ENCODE data around the gene CSTF1.

The CSTF1 gene

DNA sequence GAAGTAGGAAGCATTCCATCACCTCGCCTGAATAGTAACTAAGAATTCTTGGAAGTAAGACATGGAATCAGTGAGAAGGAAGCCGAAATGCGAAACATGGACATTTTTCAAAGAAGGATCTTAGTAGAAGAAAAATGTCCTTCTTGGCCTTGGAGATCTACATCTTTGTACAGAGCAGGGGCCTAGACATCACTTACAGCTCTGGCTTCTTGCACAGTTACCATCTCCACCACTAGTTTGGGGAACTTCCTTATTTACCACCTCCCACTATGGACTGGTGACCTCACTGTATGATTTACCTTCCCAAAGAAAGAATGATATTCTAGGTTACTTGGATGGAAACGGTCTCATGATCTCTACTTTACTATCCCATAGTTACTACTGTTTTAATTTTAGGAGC lies 35.4 kb downstream of the CSTF1 start:
- no peak for DNase-seq
- no peaks in the 10 kb centered on the region for H3K9me3 Mint-ChIP-seq
- no peaks in the 10 kb centered on the region for H3K36me3 Mint-ChIP-seq (ENCODE audit: low read depth)
- H3K27me3 Mint-ChIP-seq (ENCODE audit: low read depth, poor library complexity), result peaks cover 37% of the 10 kb centered on the region
- no peak overlapping the region for H3K27ac Mint-ChIP-seq
- no peaks in the 10 kb centered on the region for H3K4me1 Mint-ChIP-seq
- H3K4me3 Mint-ChIP-seq, result no peak overlapping the region
- TF ChIP-seq, protein P1, sequence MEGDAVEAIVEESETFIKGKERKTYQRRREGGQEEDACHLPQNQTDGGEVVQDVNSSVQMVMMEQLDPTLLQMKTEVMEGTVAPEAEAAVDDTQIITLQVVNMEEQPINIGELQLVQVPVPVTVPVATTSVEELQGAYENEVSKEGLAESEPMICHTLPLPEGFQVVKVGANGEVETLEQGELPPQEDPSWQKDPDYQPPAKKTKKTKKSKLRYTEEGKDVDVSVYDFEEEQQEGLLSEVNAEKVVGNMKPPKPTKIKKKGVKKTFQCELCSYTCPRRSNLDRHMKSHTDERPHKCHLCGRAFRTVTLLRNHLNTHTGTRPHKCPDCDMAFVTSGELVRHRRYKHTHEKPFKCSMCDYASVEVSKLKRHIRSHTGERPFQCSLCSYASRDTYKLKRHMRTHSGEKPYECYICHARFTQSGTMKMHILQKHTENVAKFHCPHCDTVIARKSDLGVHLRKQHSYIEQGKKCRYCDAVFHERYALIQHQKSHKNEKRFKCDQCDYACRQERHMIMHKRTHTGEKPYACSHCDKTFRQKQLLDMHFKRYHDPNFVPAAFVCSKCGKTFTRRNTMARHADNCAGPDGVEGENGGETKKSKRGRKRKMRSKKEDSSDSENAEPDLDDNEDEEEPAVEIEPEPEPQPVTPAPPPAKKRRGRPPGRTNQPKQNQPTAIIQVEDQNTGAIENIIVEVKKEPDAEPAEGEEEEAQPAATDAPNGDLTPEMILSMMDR (IDR thresholded peaks at IDR 0.05), result no peak

DNA sequence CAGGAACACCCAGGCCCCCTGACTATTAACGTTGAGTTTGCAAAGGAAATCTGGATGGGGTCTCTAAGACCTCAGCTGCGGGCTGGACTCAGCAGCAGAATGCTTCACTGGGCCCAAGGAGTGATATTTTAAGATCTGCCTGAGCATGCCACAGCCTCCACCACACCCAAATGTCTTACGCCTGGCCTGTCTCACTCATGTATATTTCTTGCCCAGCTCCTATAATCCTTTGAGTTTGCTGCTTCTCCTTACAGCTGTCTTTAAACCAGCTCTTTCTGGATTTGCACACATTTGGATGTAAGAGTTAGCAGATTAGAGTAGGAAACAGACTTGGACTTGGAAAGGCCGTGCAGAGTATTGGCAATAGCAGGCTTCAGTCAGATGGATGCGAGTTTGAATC lies 36.0 kb downstream of the CSTF1 start:
- Mint-ChIP-seq H3K9me3 (no peaks in the 10 kb centered on the region), H3K36me3 (ENCODE audit: low read depth) (no peaks in the 10 kb centered on the region), H3K4me3 (no peak overlapping the region), H3K27ac (no peak overlapping the region), H3K4me1 (no peaks in the 10 kb centered on the region), H3K27me3 (ENCODE audit: low read depth, poor library complexity) (peaks cover 40% of the 10 kb centered on the region)
- DNase-seq, result no peak
- TF ChIP-seq, protein P1 (IDR thresholded peaks at IDR 0.05), result no peak

GRCh38 chr20:56428881-56429280 lies 36.4 kb downstream of the CSTF1 start:
- H3K9me3 Mint-ChIP-seq, result no peaks in the 10 kb centered on the region
- no peak overlapping the region for H3K4me3 Mint-ChIP-seq
- no peaks in the 10 kb centered on the region for H3K4me1 Mint-ChIP-seq
- H3K27me3 Mint-ChIP-seq (ENCODE audit: low read depth, poor library complexity), result peaks cover 40% of the 10 kb centered on the region
- no peak overlapping the region for H3K27ac Mint-ChIP-seq
- DNase-seq, result no peak
- TF ChIP-seq, protein P1 (IDR thresholded peaks at IDR 0.05), result no peak
- H3K36me3 Mint-ChIP-seq (ENCODE audit: low read depth), result no peaks in the 10 kb centered on the region

DNA sequence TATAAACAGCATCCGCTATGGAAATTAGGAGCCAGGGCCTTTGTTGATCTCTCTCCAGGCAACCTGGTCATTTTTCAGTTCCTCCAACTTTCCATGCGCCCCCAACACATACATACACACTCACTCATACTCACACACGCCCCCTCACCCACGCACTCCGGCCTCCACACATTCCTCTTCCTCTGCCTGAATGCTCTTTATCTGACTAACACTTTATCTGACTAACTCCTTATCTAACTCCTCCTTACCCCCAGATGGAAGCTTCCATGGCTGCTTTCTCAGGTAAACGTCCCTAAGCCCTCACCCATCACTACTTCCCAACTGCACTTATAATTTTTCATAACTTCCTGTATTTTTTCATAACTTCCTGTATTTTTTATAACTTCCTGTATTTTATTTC lies 37.1 kb downstream of the CSTF1 start:
- H3K36me3 Mint-ChIP-seq (ENCODE audit: low read depth), result no peaks in the 10 kb centered on the region
- H3K27me3 Mint-ChIP-seq (ENCODE audit: low read depth, poor library complexity), result peaks cover 44% of the 10 kb centered on the region
- TF ChIP-seq, protein P1 (IDR thresholded peaks at IDR 0.05), result no peak
- no peak overlapping the region for H3K27ac Mint-ChIP-seq
- no peaks in the 10 kb centered on the region for H3K4me1 Mint-ChIP-seq
- DNase-seq, result no peak
- H3K4me3 Mint-ChIP-seq, result no peak overlapping the region
- no peaks in the 10 kb centered on the region for H3K9me3 Mint-ChIP-seq

DNA sequence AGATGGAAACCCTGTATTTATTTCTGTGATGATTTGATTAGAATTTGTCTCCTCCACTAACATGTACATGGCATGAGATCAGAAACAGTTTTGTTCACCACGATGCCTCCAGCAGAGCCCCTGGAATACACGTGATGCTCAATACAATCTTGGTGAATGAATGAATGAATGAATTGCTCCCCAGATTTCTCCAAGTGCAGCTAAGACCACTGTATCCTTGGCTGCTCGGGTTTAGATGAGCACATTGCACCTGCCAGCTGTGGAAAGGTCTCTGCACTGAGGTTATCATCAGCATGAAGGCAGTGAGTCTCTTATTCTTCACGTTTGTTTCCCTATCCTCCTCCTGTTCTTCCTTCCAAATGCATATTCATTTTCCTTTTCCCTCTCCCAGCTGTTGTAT lies 37.5 kb downstream of the CSTF1 start:
- H3K27ac Mint-ChIP-seq, result no peak overlapping the region
- no peak for DNase-seq
- no peaks in the 10 kb centered on the region for H3K9me3 Mint-ChIP-seq
- no peaks in the 10 kb centered on the region for H3K4me1 Mint-ChIP-seq
- no peaks in the 10 kb centered on the region for H3K36me3 Mint-ChIP-seq (ENCODE audit: low read depth)
- TF ChIP-seq, protein P1 (IDR thresholded peaks at IDR 0.05), result no peak
- H3K4me3 Mint-ChIP-seq, result no peak overlapping the region
- peaks cover 42% of the 10 kb centered on the region for H3K27me3 Mint-ChIP-seq (ENCODE audit: low read depth, poor library complexity)

DNA sequence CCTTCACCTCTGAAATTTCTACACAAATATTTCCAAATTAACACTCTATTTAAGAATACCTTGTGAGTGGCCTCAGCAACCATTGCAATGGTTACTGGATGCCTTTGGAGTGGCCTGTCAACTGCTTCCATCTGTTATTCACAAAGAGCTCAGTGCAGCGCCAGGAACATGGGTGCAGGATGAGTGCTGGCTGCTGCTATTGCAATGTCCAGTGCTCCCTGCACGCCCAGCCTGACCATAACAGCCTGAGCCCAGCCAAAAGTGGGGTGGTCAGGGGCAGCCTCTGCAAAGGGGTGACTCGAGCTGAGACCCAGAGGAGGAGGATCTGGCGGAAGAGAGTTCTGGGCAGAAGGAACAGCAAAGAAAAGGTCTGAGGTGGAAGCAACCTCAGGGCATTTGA lies 38.0 kb downstream of the CSTF1 start:
- H3K4me3 Mint-ChIP-seq, result no peak overlapping the region
- TF ChIP-seq, protein P1 (IDR thresholded peaks at IDR 0.05), result no peak
- no peaks in the 10 kb centered on the region for H3K36me3 Mint-ChIP-seq (ENCODE audit: low read depth)
- H3K9me3 Mint-ChIP-seq, result no peaks in the 10 kb centered on the region
- DNase-seq, result no peak
- H3K27me3 Mint-ChIP-seq (ENCODE audit: low read depth, poor library complexity), result peaks cover 42% of the 10 kb centered on the region
- H3K27ac Mint-ChIP-seq, result no peak overlapping the region
- H3K4me1 Mint-ChIP-seq, result no peaks in the 10 kb centered on the region
